DMS79 (cell line): ENCODE data around the gene RNASE7.
"Not testable (repeated sequence)": the region's sequence is repeated elsewhere in the genome, so short reads cannot be mapped to it uniquely, and the experiment has no call there.

Source experiments
- DNase-seq: peaks from one replicate; lab custom pipeline; 2025; lab: John Stamatoyannopoulos, UW

RNASE7 gene, protein sequence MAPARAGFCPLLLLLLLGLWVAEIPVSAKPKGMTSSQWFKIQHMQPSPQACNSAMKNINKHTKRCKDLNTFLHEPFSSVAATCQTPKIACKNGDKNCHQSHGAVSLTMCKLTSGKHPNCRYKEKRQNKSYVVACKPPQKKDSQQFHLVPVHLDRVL

DNA sequence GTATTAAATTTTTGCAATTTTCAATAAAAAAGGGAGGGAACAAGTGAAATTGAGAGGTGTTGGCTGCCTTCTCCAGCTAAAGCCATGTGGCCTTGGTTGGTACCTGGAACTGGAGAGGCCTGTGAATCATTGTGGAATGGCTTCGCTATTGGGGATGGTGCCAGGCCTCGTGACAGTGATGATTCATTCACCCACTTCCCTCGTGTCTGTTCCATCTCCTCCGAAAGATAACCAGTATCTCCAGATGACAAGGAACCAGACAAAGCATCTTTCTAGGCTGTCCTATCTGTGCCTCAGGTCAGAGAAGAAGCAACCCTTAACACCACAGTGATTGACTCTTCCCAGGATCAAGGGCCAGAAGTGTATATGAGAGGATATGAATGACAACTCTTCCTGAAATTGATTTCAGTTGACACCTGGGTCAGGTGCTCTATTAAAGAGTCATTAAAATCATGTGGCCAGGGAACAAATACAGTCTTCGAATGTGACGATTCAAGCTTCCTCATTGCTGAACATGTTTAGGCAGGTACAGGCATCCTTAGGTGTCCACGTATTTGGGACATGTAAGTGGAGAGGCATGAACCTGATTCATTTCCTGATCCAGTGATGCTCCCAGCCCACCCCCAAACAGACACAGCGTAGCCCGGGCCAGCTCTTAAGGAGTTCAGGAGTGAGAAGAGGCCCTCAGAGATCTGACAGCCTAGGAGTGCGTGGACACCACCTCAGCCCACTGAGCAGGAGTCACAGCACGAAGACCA is at the start of gene RNASE7:
TSS of gene RNASE7 (plus strand) at position 687 of the 758 bp plus-strand sequence. CDS start 631 bp downstream, outside the sequence.
- DNase-seq: no peak

DNA sequence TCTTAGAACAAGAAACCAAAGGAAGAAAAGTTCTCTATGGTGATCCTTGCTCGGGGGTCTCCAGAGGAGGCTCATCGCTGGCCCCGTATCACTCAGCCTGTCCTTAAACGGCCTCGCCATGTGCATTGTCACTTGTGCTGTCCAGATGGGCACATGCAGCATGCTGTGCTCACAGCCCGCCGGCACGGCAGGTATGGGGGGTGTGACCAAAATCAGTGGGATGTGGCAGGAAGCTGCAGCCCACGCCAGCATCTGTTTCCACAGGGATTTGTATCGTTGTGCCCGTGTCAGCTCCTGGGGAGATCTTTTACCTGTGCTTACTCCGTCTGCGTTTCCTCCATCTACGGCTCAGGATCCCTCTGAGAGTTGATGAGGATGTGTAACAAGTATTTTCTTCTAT is 45.6 kb upstream of the RNASE7 start:
- DNase-seq: no peak

DNA sequence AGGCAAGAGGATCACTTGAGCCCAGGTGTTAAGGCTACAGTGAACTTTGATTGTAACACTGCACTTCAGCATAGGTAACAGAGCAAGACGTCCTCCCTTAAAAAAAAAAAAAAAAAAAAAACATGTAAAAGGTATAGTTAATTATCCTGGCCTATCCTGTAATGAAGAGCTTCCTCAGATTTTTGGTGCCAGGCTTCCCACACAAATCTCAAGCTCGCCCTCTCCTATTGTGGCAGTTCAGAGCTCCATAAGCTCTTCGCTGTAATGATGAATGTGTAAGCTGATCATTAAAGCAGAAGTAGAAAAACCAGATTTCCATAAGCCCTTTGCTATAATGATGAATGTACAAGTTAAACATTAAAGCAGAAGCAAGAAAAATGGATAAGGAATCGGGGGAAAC is 45.0 kb upstream of the RNASE7 start:
- DNase-seq: no peak

DNA sequence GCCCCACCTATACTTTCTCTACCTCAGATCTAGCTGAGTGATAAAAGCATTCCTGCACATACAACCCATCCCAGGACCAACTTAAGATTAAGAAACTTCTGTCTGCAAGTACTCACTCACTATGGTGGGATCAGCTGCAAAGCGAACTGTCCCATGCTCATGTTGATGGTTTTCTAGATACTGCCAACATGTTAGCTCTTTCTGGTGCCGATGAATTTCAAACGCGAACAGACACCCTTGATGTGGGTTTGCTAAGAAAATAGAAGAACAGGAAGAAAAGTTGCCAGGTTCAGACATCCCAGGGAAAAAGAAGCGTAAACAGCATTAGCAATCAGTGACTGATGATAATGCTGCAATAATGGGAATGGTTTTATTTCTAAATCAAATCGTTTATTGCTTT is 44.6 kb upstream of the RNASE7 start:
- DNase-seq: no peak

DNA sequence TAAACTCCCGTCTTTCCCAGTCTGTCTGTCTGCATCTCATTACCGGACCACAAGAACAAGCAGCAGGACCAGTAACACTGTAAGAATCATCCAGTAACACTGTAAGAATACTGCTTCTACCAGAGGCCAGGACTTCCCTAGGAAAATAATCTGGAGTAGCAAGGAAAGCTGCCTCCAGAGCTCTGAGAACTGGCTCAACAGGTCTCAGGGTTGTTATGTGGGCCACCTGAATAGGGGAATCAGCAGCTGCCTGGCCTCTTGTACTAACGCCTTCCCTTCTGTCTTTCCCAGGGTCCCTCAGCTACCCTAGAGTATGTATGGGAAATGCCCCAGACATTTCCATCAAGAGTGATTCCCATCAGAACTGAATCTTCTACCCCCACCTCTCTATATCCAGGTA is 44.0 kb upstream of the RNASE7 start:
- no peak for DNase-seq

DNA sequence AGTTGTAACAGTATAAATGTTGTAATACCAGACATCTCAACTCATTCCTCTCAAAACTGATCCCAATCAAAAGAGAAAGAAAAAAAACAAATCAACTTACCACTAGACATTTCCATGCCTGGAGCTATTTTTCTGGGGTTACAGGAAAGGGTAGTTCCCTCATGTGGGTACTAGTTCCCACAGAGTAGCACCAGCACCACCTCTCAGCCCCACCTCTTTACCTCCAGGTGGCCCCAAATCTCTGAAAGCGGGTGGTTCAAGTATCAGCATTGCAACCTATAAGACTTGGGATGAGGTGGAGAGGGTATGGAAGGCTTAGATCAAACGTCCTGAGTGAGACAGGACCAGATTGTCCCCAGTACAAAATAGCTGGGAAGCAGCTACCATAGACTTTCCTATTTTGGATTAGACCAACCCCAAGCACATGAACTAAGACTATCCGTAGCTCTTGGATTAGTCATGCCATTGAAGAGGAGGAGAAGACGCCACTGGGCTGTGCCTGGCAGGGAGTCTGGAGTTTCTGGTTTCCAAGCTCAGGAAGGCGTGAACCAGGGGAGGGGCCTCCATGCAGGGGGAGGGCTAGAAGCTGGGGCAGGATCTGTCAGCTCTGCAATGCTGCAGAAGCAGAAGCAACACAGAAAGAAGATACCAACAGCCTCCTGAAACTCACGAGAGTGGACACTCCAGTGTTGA is 43.3 kb upstream of the RNASE7 start, which contains the start of gene SLC39A2:
TSS of gene SLC39A2 (plus strand) at position 620 of the 693 bp plus-strand sequence. CDS start 154 bp downstream, outside the sequence.
- DNase-seq: no peak

DNA sequence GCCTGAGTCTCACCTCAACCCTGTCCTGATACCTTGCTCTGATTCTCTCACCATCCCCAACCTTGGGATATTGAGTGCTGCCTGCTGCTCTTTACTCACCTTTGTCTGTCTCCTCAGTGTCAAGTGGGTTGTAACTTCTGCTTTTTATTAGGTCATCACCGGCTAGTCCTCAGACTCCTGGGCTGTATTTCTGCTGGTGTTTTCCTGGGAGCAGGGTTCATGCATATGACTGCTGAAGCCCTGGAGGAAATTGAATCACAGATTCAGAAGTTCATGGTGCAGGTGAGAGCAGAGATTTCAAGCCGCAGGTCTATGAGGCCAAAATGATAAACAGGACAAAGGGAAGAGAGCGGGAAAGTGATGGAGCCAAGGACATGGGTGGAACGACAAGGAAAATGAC is 42.6 kb upstream of the RNASE7 start:
- DNase-seq: no peak

DNA sequence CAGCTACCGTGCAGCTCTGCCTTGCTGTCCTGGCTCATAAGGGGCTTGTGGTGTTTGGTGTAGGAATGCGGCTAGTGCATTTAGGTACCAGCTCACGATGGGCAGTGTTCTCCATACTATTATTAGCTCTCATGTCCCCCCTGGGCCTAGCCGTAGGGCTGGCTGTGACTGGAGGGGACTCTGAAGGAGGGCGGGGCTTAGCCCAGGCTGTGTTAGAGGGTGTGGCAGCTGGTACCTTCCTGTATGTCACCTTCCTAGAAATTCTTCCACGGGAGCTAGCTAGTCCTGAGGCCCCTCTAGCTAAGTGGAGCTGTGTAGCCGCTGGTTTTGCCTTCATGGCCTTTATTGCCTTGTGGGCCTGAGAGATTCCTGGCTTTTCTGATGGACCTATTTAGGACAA is 40.9 kb upstream of the RNASE7 start:
- no peak for DNase-seq

DNA sequence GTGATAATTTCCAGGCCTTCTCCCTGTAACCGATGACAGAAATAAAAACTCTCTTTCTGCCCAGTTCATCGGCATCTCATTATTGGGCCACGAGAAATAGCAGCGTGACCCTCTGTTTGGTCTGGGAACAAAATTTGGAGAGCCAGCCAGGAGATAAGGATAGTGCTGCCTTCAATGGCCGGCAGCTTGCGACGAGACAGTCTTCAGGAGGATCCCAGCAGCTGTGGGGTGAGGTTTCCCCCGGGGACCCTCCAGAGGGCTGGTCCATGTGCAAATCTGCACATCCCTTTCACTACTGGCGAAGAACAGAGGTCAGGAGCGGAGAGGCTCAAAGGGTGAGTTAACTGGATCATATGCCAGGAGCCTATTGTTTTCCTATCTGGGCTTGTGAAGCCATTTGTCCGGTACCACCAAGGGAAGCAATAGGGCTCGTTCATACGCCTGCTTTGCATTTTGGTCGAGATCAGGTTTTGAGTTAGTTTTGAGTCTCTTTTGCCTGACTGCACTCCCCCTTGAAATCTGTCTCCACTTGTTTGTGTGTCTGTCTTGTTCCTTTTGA is 38.3 kb upstream of the RNASE7 start:
- DNase-seq: no peak

DNA sequence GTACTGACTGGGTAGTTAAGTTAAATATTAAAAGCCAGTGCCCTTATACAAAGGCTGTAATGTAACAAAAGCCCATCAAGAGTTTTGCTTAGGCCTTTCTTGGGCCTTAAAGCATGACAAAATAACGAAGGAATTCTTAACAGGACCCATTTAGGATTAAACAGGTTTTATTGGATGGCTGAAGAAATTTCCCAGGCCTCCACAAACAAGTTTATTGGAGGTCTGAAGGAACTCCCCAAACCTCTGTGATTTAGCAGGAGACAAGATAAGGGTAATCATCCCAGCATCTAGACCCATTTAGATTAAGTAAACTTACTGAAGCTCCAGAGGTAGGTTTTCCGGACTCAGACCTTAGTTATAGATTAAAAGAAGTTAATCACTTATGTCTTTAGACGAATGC is 32.4 kb upstream of the RNASE7 start:
- not testable (repeated sequence) for DNase-seq

DNA sequence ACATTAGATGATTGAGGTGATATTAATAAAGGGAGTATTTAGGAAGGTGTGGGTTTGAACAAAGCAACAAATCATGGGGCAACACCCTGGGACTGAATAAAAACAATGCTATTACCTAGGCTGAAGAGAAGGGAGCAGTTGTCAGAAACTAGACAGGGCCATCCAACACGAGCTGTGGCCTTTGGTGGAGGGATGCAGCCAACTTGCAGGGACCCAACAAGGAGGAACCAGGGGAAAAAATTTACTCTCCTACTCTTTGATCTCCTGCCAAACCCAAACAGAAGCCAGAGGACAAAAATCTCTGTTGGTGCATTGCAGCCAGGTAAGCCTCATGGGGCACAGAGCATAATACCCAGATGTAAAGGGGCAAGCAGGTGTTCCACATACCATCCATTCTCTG is 31.0 kb upstream of the RNASE7 start:
- DNase-seq: no peak

DNA sequence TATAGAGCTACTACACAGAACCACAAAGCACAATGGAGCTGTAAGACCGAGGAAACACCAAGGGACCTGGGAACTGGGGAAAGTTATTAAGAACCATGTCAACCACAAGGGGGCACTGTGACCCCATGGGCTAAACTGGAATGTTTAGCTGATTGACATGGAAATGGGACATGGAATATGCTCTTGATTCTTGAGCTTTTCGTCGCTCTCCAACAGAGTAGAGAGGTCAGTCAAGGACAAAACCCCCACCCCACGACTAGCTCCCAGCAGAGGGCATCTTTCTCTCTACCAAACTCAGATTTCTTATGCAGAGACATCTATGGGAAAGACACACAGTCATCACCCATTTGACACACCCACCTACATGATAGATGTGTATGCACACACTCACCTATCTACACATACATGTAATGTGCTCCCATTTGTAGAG is 27.4 kb upstream of the RNASE7 start:
- DNase-seq: peak; percentile 54

DNA sequence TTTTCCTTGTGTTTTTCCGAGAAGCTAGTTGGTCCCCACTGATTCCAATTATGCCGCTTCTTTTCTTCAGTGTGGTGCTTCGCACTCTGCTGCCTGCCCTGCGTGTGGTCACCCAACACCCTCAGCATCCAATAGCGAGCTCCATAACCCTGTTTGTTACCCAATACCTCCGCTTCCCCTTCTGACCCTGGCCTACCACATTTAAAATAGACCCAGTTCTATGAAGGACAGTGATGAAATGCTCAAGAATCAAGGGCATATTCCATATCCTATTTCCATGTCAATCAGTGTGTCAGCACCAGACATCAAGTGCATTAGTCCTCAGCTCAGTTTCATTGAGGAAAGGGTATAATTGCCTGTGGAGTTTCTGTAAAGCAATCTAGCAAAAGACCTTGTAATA is 26.9 kb upstream of the RNASE7 start:
- no peak for DNase-seq

DNA sequence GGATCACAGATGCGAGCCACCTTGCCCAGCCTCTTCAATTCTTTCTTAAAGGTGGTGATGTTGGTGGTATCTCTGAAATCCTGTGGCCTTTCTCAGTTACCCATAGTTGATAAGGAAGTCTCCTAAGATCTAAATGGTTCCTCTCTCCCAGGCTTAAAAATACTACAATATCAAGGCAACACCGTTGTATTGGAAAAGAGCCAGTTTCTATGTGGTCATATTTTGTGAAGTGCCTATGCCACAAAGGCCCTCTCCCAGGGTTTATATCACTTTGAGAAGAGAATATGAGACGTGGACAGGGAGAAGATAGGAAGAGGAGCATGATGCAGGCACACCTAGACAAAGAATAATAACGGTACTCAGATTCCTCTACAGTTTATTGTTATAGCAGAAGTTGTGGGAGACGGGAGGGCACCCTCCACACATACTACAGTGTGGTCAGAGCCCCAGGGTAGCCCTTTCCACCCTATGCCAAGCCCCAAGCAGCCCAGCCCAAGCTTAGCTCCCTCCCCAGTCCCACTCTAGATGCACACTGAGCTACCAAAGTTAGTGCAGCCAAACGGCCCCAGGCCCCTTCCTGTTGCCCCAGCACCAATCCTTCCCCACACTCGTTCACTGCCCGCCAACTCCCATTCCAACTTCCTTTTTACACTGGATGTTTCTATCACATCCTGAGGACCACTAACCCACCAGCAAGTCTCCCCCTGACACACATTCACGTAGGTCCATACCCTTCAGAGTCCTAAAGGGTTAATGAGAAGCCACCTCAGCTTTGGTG is 25.6 kb upstream of the RNASE7 start:
- no peak for DNase-seq

DNA sequence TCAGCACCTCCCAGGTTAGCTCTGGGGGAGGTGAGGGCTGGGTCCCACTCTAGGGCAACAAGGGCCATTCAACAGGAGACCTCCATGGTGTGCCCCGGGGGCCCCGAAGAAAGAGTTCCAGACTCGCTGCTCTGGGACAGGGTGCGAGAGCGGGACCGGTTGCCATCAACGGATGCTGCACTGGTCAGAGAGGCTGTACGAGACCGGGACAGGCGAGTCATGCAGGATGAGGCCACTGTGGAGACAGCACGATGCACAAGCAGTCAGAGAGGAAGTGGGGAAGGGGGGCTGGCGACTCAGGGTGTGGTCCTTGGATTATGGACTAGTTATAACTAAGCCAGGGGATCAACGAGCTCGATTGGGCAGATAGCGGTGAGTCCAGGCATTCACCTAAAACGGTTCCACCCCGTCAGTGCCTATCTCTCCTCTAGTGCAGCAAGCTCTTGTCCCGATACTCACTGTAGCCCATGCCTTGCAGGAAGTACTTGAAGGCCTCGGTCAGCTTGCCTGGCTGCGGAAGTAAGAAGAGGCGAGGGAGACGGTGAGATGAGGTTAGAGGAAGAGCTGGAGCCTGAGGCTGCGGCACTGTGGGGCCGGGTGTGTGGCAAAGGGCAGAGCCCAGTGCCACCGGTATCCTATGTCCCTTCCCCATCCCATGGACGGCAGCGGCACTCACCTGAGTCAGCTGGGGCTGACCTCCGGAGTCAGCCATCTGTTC is 24.5 kb upstream of the RNASE7 start:
- DNase-seq: no peak

DNA sequence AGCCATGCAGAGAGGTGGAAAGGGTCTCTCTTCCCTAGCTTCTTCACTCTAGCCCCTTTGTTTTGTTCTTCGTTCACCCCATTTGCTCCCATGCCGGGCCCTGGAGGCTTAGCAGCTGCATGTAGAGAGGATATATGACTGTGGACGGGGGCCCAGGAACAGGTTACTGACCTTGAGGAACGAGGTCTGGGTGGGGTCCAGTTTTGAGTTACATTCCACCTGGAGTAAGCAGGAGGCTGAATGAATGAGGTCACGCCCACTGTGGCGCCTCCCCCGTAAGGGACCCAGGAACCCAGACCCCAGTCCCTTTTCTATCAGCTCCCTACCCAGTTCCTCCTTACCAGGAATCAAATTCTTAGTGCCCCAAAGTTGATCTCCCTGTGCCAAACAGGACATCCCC is 23.9 kb upstream of the RNASE7 start:
- no peak for DNase-seq

DNA sequence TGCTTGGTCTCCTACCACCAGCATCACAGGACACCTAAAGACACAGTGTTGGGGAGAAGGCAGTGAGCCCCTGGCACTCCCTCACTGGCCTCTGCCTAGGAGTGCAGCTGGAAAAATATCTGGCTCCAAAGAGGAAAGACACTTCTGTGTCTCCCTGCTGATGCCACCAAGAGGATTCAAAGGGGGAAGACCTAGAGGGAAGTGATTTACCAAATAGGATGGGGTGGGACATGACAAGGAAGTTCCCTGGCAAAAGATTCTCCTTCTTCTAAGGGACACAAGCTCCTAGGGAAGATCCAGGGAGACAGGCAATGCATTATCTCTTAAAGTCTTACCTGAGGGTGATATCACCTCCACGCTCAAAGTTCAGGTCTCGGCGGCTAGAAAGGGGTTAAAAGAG is 23.4 kb upstream of the RNASE7 start:
- no peak for DNase-seq

DNA sequence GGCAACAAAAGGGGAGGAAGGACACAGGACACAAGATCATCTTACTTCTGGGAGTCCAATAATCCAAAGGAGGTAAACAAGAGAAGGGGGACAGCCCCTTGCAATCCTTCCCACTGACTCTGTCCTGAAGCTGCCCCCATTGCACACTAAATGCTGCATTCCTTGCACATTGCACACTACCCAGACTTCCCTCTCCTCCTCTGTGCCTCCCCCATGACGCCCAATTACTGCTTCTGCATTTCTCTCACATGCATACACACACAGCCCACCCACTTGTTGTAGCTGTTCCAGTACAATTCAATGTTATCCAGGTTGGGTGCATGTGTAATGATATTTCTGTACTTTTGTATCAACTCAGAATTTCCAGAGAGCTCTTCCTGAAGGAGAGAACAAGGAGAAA is 22.8 kb upstream of the RNASE7 start:
- DNase-seq: no peak

DNA sequence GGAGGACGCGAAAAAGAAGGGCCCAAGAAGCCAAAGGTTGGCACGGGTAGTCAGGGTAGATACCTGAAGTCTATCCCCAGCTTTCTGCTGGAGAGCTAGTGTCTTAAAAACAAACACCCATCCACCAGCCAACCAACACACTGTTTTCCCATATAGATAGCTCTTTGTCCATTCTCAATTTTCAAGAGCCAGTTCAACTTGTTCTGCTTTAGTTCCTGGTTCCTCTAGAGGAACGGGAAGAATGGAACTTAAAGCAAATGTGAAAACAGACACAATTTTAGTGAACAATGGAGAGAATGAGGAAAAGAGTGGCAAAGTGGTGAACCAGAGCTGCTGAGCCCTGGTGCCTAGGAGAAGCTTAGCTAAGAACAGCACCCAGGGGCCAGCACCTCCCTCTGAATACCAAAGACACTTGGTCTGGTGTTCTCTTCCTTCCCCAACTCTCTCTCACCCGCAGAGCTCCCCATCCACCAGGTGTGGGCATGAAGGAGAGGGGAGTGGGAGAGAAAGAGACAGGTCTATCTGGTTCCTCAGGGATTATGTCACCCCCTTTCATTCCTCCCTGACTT is 21.1 kb upstream of the RNASE7 start:
- DNase-seq: no peak

DNA sequence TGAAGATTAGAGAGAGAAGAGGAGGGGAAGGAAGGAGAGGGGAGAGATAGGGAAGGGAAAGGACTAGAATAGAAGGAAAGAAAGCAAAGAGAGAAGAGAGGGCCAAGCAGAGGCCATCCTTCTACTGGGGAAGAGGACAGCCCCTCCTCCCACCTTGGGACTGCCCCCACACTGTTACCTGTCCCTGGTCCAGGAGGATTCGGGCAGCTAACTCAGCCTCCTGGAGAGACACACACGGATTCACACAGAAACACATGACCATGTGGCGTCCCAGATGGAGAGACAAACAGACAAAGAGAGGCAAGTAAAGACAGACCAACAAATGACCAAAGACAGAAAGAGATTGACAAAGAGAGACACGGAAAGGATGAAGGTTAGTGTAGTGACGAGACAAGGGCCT is 19.5 kb upstream of the RNASE7 start:
- no peak for DNase-seq

DNA sequence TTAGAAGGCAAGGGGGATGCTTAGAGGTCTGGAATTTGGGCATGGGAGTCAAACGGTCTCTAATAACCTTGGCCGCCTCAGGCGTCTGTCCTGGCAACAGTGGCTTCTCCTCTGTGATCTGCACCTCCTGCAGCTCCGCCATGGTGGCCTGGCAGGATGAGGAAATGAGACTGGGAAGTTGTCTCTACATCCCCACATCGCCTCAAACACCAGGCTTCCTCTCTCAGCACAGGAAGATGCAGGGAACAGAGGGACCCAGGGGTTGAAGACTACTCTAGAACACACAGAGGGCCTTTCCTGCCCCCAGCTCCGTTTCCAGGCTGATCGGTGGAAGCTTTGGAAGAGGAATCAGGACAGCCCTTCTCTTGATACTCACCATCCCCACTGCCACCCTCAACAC is 19.0 kb upstream of the RNASE7 start:
- DNase-seq: no peak
